Measurements from ENCODE around the gene ATP2A1. TPM values are rescaled to one million over a fixed set of nuclear protein-coding genes. Genes with fewer than 3 reads are reported as not detected.
"Not testable (repeated sequence)": the region's sequence is repeated elsewhere in the genome, so short reads cannot be mapped to it uniquely, and the experiment has no call there.

Gene ATP2A1
- total and polyA plus RNA-seq, 7 donors, result 169 to 2,539 (median 1,569) TPM

DNA sequence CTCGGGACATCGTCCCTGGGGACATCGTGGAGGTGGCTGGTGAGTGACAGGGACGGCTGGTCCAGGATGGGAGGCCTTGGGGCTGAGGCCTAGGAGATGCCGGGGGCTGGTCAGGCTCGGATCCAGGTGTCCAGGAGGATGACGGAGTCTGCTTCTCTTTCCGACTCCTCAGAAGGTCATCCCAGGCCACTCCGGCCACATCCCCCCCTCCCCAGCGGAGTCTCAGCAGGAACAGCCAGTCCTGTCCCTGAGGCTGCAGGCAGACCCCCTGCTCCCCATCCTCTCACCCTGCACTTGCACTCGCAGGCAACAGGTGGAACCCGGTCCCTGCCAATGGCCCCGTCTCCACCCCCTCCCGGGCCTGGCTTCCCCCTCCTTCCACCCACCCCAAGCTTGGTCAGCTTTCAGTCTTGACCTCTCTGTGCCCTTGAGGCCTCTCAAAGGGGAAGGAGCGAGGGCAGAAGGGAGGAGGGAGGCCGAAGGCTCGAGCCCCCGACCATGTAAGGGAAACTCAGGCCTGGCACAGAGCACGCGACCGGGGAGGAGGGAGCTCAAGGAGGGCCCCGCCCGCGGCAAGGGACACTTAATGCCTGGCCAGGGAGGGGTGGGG, 4.4 kb downstream of the ATP2A1 start:
- peak; percentile 59 to 94 for DNase-seq
- H3K27me3 ChIP-seq (ENCODE audit: insufficient read depth in 3 of 3, low read length in 2 of 3), result no peaks in the 10 kb centered on the region
- H3K4me3 ChIP-seq, result peak overlapping the region; percentile 51
- no peaks in the 10 kb centered on the region for H3K9me3 ChIP-seq
- H3K36me3 ChIP-seq (ENCODE audit: insufficient read depth in 1 of 2, low read depth in 1 of 2), result peaks cover 0 to 36% of the 10 kb centered on the region in 2 donors
- ATAC-seq, result peak; percentile 50 to 70 (median 68)
- WGBS, 3 donors, result 15 to 21% (median 15%) methylated on average over 21 to 24 of the region's 24 CpGs
- peaks cover 21% of the 10 kb centered on the region for H3K4me1 ChIP-seq
- TF ChIP-seq, protein P1, sequence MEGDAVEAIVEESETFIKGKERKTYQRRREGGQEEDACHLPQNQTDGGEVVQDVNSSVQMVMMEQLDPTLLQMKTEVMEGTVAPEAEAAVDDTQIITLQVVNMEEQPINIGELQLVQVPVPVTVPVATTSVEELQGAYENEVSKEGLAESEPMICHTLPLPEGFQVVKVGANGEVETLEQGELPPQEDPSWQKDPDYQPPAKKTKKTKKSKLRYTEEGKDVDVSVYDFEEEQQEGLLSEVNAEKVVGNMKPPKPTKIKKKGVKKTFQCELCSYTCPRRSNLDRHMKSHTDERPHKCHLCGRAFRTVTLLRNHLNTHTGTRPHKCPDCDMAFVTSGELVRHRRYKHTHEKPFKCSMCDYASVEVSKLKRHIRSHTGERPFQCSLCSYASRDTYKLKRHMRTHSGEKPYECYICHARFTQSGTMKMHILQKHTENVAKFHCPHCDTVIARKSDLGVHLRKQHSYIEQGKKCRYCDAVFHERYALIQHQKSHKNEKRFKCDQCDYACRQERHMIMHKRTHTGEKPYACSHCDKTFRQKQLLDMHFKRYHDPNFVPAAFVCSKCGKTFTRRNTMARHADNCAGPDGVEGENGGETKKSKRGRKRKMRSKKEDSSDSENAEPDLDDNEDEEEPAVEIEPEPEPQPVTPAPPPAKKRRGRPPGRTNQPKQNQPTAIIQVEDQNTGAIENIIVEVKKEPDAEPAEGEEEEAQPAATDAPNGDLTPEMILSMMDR (IDR thresholded peaks at IDR 0.05), result peak; percentile 12
- intact Hi-C loops (cut with DNase I), result no loop called here
- H3K27ac ChIP-seq, result peak overlapping the region; percentile 86

- H3K4me1 ChIP-seq, result peaks cover 21% of the 10 kb centered on the region
- intact Hi-C loops (cut with DNase I), result no loop called here
- ATAC-seq (peak; percentile 27 to 55 (median 48)), DNase-seq (peak in 1 of 2 donors; percentile 76)
- H3K9me3 ChIP-seq, result no peaks in the 10 kb centered on the region
- WGBS, 3 donors, result 35 to 49% (median 37%) methylated on average over 22 to 25 of the region's 25 CpGs
- H3K4me3 ChIP-seq, result peak overlapping the region; percentile 51
- TF ChIP-seq, protein P1 (IDR thresholded peaks at IDR 0.05), result no peak
- no peaks in the 10 kb centered on the region for H3K27me3 ChIP-seq (ENCODE audit: insufficient read depth in 3 of 3, low read length in 2 of 3)
- peak overlapping the region; percentile 86 for H3K27ac ChIP-seq
- H3K36me3 ChIP-seq (ENCODE audit: insufficient read depth in 1 of 2, low read depth in 1 of 2), result peaks cover 0 to 43% of the 10 kb centered on the region in 2 donors
Measured at GRCh38 chr16:28883221-28883996, 5.1 kb downstream of the ATP2A1 start.

DNA sequence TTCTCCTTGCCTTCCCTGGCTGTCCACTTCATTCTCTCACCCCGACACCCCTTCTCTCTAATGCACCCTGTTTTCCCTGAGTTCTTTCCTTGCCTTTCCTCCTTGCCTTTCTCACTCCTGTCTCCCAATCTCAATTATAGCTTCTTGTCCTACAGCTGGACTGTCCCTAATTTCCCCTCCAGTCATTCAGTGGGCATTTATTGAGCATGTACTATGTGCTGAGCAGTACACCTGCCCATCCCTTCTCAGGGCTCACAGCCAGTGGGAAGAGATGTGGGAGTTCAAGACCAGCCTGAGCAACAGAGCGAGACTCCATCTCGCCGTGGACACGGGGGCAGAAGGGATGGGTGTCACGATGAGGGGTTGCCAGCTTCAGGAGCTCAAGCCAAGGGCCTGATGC, 5.8 kb downstream of the ATP2A1 start:
- intact Hi-C loops (cut with DNase I), result no loop called here
- 62 to 87% (median 63%) methylated on average over 6 of the region's 6 CpGs for WGBS, 3 donors

DNA sequence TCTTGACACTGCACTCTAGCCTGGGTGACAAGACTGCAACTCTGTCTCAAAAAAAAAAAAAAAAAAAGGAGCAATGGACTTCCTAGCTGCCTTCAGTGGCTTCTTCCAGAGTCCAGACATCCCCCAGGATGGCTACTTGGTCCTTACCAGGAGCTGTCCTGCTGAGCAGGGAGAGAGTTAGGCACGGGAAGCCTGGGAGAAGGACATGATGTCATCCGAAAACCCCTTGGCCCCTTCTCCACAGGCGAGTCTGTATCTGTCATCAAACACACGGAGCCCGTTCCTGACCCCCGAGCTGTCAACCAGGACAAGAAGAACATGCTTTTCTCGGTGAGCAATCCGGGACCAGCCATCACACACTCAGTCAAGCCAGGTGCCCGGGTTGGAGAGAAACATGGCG, 8.7 kb downstream of the ATP2A1 start:
- H3K4me3 ChIP-seq, result no peak overlapping the region
- H3K27ac ChIP-seq, result peak overlapping the region; percentile 19
- TF ChIP-seq, protein P1 (IDR thresholded peaks at IDR 0.05), result no peak
- H3K4me1 ChIP-seq, result peaks cover 15% of the 10 kb centered on the region
- peaks cover 0 to 59% of the 10 kb centered on the region in 2 donors for H3K36me3 ChIP-seq (ENCODE audit: insufficient read depth in 1 of 2, low read depth in 1 of 2)
- DNase-seq (no peak), ATAC-seq (no peak)
- WGBS, 3 donors, result 48 to 73% (median 55%) methylated on average over 10 of the region's 10 CpGs
- H3K9me3 ChIP-seq, result no peaks in the 10 kb centered on the region
- intact Hi-C loops (cut with DNase I), result no loop called here
- H3K27me3 ChIP-seq (ENCODE audit: insufficient read depth in 3 of 3, low read length in 2 of 3), result no peaks in the 10 kb centered on the region

More for the DNA sequence above, 5.8 kb downstream of the ATP2A1 start:
- DNase-seq (no peak), ATAC-seq (no peak)
- H3K27me3 ChIP-seq (ENCODE audit: insufficient read depth in 3 of 3, low read length in 2 of 3), result no peaks in the 10 kb centered on the region
- H3K4me1 ChIP-seq, result peaks cover 21% of the 10 kb centered on the region
- H3K4me3 ChIP-seq, result peak overlapping the region; percentile 51
- TF ChIP-seq, protein P1 (IDR thresholded peaks at IDR 0.05), result no peak
- H3K36me3 ChIP-seq (ENCODE audit: insufficient read depth in 1 of 2, low read depth in 1 of 2), result peaks cover 0 to 50% of the 10 kb centered on the region in 2 donors
- H3K9me3 ChIP-seq, result no peaks in the 10 kb centered on the region
- H3K27ac ChIP-seq, result peak overlapping the region; percentile 86

DNA sequence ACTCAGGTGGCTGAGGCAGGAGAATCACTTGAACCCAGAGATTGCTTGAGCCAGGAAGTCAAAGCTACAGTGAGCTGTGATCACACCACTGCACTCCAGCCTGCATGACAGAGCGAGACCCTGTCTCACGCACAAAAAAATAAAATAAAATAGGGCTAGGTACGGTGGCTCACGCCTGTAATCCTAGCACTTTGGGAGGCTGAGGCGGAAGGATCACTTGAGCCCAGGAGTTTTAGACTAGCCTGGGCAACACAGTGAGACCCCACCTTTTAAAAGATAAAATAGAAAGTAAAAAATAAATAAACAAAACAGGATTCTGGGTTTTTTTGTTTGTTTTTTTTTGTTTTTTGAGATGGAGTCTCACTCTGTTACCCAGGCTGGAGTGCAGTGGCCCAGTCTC, 12.1 kb downstream of the ATP2A1 start:
- Histone ChIP-seq H3K27ac (peak overlapping the region; percentile 87), H3K4me1 (peaks cover 12% of the 10 kb centered on the region), H3K36me3 (ENCODE audit: insufficient read depth in 1 of 2, low read depth in 1 of 2) (peaks cover 0 to 68% of the 10 kb centered on the region in 2 donors)
- DNase-seq; intact Hi-C loops (cut with DNase I); H3K27me3 ChIP-seq (ENCODE audit: insufficient read depth in 3 of 3, low read length in 2 of 3); ATAC-seq; H3K9me3 ChIP-seq; H3K4me3 ChIP-seq: not testable (repeated sequence)
- whole genome bisulfite sequencing, 3 donors, result 75 to 87% (median 81%) methylated on average over 5 of the region's 5 CpGs

All from psoas muscle (tissue), 8 donors.